Measurements from ENCODE around the gene SKIDA1.

SKIDA1 gene

DNA sequence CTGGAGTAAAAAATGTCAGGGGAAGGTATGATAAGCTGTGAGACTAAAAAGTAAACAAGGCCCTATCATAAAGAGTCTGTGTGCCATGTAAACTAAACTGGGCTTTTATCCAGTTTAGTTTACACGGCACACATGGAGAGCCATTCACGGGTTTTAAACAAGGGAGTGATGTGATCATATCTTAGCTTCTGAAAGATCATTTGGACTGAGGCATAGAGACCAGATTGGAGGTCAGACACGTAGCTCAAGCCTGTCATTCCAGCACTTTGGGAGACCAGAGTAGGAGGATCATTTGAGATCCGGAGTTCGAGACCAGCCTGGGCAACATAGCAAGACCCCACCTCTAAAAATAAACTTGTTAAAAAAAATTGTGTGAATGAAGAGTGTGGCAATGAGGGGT, 50.1 kb downstream of the SKIDA1 start:
- DNase-seq, result peak; percentile 20

DNA sequence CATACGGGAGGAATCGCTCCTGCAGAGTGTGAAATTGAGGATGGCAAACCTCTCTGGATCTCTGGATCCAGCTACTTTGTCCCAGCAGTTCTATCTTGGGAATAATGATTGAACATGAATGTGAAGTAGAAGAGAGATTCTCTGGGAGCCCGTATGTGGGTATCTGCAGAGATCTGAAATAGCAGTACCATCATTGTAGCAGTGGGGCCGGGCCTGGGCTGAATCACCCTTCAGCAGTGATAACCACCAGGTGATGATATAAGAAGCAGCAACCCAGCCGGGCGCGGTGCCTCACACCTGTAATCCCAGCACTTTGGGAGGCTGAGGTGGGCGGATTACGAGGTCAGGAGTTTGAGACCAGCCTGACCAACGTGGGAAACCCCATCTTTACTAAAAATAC, 51.9 kb downstream of the SKIDA1 start:
- no peak for DNase-seq

DNA sequence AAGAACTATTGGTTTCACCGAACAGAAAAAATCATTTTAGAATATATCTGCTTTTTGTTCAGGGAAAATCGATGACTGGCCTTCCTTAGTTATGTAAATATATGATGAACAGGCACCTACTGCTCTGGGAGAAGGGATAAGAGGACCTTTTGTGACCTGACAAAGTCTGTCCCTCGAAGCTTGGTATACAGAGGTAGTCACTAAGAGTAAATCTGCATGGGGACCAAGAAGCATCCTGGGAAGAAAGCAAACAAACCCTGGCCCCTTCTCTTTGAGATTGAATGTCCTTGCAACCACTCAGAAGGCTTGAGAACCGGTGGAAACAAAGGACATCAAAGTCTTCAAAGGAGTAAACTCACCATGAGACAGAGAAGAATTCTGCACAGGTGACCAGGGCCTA, 52.3 kb downstream of the SKIDA1 start:
- DNase-seq, result no peak

DNA sequence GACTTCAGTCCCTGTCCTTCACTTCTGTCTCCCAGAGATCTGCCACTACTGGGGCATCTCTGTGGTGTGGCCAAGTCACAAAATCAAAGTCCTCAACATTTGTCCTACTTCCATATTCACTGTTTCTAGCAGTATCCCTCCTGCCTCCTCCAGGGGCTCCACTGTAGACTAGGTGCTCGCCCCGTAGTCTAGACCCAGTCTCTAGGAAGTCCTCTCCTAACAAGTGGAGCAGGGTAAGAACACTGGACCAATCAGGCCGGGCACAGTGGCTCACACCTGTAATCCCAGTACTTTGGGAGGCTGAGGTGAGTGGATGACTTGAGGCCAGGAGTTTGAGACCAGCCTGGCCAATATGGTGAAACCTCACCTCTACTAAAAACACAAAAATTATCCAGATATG, 57.4 kb downstream of the SKIDA1 start:
- DNase-seq, result no peak

DNA sequence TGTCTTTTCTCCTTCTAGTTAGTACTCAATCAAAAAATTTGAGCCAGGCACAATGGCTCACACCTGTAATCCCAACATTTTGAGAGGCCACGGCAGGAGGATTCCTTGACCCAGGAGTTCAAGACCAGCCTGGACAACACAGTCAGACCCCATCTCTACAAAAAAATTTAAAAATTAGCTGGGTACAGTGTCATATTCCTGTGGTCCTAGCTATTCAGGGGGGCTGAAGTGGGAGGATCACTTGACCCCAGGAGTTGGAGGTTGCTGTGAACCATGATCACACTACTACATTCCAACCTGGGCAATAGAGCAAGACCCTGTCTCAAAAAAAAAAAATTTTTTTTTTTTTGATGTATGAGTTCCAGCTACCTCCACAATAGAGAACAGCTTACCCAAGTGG, 57.8 kb downstream of the SKIDA1 start:
- no peak for DNase-seq

DNA sequence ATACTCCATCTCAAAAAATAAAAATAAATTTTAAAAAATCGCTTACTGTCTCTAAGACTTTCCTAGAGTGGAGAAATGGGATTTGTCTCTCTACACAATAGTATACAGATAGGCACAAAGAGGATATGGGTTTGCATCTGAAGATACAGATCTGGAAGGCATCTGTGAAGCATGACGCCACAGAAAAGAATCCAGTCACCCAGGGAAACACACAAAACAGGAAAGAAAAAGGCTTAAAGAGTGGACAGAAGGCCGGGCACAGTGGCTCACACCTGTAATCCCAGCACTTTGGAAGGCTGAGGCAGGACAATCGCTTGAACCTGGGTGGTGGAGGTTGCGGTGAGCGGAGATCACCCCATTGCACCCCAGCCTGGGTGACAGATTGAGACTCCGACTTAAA, 61.3 kb downstream of the SKIDA1 start:
- DNase-seq, result no peak
